Gastroesophageal sphincter (tissue), 3 donors: ENCODE measurements around the gene CLASP1.

Source experiments
- POLR2AphosphoS5 ChIP-seq: sonication (generic); formaldehyde crosslinking; IDR thresholded peaks from one replicate; pipeline ENCODE4 v1.6.1; 2017; ENCODE audit warnings: antibody characterized with exemption
- TF ChIP-seq, protein P1 (sequence below), 4 experiments: fragments of 200-600 bp in 2 of 4; fragments of 450-650 bp in 2 of 4; sonication (generic) in 1 of 4; IDR thresholded peaks; one replicate each; pipeline ENCODE4 v1.5.1; 2017 to 2019; ENCODE audit warnings: antibody characterized with exemption in 4 of 4, mild to moderate bottlenecking in 2 of 4, moderate library complexity in 2 of 4

DNA sequence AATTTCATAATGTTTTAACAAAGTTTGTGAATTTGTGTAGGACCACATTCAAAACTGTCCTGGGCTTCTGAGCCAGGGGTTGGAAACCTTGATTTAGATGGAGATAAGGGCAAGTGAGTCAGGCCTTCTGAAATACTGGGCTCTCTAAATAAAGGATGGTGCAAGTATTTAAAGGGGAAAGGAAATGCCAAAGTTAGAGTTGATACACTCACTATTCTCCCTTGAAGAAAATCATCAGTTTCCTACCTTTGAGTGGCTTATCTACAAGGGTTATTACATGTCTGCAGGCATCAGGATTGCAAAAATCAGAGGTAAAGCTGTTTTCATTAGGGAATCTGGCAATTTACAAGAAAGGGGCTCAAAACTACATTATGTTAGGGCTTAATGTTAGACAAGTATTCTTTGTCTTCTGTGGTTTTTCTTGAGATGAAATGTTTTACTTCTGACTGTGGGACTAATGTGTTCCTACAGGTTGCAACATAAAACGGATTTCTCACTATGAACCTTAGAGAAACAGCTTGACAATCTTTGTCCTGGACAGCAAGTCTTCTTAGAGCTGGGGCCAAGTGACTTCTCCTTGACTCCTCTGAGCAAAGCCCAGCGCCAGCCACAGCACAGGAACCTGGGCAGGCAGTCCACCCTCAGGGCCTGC lies 87.5 kb downstream of the CLASP1 start:
- TF ChIP-seq, protein P1, sequence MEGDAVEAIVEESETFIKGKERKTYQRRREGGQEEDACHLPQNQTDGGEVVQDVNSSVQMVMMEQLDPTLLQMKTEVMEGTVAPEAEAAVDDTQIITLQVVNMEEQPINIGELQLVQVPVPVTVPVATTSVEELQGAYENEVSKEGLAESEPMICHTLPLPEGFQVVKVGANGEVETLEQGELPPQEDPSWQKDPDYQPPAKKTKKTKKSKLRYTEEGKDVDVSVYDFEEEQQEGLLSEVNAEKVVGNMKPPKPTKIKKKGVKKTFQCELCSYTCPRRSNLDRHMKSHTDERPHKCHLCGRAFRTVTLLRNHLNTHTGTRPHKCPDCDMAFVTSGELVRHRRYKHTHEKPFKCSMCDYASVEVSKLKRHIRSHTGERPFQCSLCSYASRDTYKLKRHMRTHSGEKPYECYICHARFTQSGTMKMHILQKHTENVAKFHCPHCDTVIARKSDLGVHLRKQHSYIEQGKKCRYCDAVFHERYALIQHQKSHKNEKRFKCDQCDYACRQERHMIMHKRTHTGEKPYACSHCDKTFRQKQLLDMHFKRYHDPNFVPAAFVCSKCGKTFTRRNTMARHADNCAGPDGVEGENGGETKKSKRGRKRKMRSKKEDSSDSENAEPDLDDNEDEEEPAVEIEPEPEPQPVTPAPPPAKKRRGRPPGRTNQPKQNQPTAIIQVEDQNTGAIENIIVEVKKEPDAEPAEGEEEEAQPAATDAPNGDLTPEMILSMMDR (IDR thresholded peaks at IDR 0.05) = no peak
- no peak for TF ChIP-seq POLR2AphosphoS5
